ENCODE results near the gene GPRC5B. TPM values are rescaled to one million over a fixed set of nuclear protein-coding genes. Genes with fewer than 3 reads are reported as not detected.

The GPRC5B gene
- total RNA-seq, 2 experiments from 2014 or later: not detected

DNA sequence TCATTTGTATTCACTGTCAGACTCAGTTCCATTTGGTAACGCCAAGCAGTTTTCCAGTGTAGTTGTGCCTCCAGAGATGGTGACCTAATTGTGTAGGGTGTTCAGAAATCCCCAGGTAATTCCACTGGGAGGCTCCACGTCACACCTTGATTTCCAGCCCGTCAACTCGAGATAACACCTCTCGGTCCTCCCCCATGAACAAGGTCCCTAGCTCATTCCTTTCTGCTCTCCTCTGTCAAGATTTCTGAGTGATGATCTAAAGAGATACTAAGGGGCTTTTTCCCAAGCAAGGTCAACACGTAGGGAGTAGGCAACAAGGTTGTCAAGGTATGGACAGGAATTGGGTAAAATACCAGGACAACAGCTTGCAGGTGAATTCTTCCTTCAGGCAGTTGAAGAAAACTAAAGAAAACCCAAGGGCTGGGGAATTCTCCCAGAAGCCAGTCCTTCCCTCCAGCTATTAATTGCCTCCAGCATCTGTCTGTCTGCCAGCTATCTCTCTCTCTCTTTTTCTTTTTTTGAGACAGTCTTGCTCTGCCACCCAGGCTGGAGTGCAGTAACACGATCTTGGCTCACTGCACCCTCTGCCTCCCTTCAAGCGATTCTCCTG, 31.4 kb downstream of the GPRC5B start:
- DNase-seq (no peak), ATAC-seq (no peak)
- ChIA-PET CTCF (no interaction called here), POLR2A (no interaction called here)
- intact Hi-C loops (cut with micrococcal nuclease): no loop called here
- TF ChIP-seq, protein P1, sequence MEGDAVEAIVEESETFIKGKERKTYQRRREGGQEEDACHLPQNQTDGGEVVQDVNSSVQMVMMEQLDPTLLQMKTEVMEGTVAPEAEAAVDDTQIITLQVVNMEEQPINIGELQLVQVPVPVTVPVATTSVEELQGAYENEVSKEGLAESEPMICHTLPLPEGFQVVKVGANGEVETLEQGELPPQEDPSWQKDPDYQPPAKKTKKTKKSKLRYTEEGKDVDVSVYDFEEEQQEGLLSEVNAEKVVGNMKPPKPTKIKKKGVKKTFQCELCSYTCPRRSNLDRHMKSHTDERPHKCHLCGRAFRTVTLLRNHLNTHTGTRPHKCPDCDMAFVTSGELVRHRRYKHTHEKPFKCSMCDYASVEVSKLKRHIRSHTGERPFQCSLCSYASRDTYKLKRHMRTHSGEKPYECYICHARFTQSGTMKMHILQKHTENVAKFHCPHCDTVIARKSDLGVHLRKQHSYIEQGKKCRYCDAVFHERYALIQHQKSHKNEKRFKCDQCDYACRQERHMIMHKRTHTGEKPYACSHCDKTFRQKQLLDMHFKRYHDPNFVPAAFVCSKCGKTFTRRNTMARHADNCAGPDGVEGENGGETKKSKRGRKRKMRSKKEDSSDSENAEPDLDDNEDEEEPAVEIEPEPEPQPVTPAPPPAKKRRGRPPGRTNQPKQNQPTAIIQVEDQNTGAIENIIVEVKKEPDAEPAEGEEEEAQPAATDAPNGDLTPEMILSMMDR (IDR thresholded peaks at IDR 0.05): no peak
- Mint-ChIP-seq H3K36me3 (ENCODE audit: low read depth) (no peaks in the 10 kb centered on the region), H3K27ac (no peak overlapping the region), H3K27me3 (peaks cover 6% of the 10 kb centered on the region), H3K9me3 (no peaks in the 10 kb centered on the region), H3K4me1 (ENCODE audit: low read depth) (no peaks in the 10 kb centered on the region), H3K4me3 (no peak overlapping the region)

DNA sequence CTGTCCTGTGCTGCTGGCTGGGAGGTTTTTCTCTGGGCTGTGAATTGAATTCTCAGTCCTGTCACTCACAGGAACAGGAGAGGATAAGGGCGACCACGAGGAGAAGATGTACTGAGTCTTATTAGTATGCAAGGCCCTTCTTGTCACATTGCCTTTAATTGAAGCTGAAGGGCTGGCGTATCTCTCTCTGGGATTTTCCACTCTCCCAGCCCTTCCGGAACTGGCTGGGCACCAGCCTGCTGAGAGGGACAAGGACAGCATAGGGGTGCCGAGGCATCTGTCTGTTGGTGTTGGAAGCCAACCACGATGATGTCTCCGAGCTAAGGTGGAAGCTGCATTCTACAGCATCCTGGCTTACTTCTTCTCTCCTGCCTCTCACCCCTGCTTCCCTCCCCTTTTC, 33.2 kb downstream of the GPRC5B start:
- H3K4me1 Mint-ChIP-seq (ENCODE audit: low read depth): no peaks in the 10 kb centered on the region
- CTCF ChIA-PET: no interaction called here
- no peaks in the 10 kb centered on the region for H3K36me3 Mint-ChIP-seq (ENCODE audit: low read depth)
- intact Hi-C loops (cut with micrococcal nuclease): no loop called here
- TF ChIP-seq, protein P1 (IDR thresholded peaks at IDR 0.05): no peak
- H3K27ac Mint-ChIP-seq: no peak overlapping the region
- H3K9me3 Mint-ChIP-seq: no peaks in the 10 kb centered on the region
- H3K4me3 Mint-ChIP-seq: no peak overlapping the region
- no peak for ATAC-seq
- peaks cover 7% of the 10 kb centered on the region for H3K27me3 Mint-ChIP-seq
- POLR2A ChIA-PET: no interaction called here
- DNase-seq: no peak

DNA sequence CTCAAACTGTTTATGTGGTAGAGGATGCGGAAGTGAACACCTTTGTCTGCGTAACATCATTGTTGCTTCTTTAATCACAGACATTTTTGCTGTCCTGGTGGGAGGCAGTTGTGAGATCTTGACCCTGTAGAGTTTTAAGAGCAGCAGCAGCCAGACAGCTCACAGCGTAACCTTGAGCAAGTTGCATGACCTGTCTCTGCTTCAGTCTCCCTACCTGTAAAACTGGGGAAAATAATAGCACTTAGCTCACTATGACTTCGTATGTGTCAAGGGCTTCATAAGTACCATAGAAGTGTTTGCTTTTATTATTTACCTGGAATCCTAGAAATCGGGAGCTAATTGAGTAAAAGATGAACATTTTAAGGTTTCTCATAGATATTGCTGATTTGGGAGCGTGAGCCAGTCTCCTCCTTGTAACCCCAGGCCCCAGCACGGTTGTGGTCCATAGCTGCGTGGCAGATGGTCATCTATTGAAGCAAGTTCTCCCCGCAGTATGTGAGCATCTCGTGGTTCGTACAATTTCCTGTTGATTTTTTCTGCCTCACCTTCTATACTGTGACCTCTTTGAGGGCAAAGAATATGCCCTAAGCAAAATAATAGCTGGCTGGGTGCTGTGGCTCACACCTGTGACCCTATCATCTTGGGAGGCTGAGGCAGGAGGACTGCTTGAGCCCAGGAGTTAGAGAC, 34.4 kb downstream of the GPRC5B start:
- CTCF ChIA-PET: interaction anchor here (1.1 kb wide), 1 partner anchor 58 kb away, joined by 3 read pairs; no protein-coding TSS in a partner anchor
- intact Hi-C loops (cut with micrococcal nuclease): no loop called here

DNA sequence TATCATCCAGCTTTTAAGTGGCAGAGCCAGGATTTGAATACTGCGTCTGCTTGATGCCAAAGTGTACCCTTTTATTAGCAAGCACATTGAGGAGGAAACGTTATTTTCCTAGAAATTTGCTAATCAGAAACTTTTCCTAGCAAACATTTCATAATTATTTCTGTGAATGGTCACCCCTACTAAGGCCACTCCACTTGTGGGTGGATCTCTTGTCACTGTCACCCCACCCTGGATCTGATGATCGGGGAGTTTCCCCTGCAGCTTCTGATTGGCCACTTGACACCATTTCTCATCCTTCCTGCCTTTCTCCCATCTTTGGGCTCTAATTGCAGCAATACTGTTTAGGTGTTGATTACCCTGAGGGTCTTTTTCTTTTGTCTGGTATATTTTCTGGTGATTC, 35.9 kb downstream of the GPRC5B start:
- ATAC-seq: no peak

More for the DNA sequence above, 34.4 kb downstream of the GPRC5B start:
- H3K27ac Mint-ChIP-seq: no peak overlapping the region
- H3K9me3 Mint-ChIP-seq: no peaks in the 10 kb centered on the region
- no peaks in the 10 kb centered on the region for H3K36me3 Mint-ChIP-seq (ENCODE audit: low read depth)
- POLR2A ChIA-PET: no interaction called here
- H3K4me1 Mint-ChIP-seq (ENCODE audit: low read depth): no peaks in the 10 kb centered on the region
- ATAC-seq: no peak
- peaks cover 7% of the 10 kb centered on the region for H3K27me3 Mint-ChIP-seq
- no peak overlapping the region for H3K4me3 Mint-ChIP-seq
- no peak for DNase-seq
- TF ChIP-seq, protein P1 (IDR thresholded peaks at IDR 0.05): no peak

DNA sequence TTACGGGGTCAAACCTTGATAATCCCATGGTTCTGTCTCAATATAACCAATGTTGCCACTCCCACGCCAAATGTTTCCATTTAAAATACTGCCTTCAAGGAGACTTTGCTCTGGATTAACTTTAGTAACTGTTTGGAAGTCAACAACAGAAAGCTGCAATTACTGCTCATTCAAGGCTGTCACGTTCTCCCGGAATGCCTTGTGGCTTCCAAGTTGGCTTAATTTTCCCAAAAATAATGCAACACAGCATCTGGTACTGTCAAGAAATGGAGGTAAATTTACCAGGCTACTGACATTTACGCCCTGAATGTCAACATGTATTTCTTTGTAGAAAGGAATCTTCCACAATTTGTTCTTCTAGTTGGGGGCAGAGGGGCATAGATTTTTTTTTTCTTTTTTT, 38.2 kb downstream of the GPRC5B start:
- ChIA-PET POLR2A (no interaction called here), CTCF (no interaction called here)
- DNase-seq (no peak), ATAC-seq (no peak)
- no peaks in the 10 kb centered on the region for H3K4me1 Mint-ChIP-seq (ENCODE audit: low read depth)
- TF ChIP-seq, protein P1 (IDR thresholded peaks at IDR 0.05): no peak
- peaks cover 7% of the 10 kb centered on the region for H3K27me3 Mint-ChIP-seq
- no peaks in the 10 kb centered on the region for H3K36me3 Mint-ChIP-seq (ENCODE audit: low read depth)
- no peaks in the 10 kb centered on the region for H3K9me3 Mint-ChIP-seq
- no peak overlapping the region for H3K27ac Mint-ChIP-seq
- H3K4me3 Mint-ChIP-seq: no peak overlapping the region
- intact Hi-C loops (cut with micrococcal nuclease): no loop called here

More for the DNA sequence above, 35.9 kb downstream of the GPRC5B start:
- TF ChIP-seq, protein P1 (IDR thresholded peaks at IDR 0.05): no peak
- H3K36me3 Mint-ChIP-seq (ENCODE audit: low read depth): no peaks in the 10 kb centered on the region
- ChIA-PET CTCF (no interaction called here), POLR2A (no interaction called here)
- no peak overlapping the region for H3K4me3 Mint-ChIP-seq
- no peaks in the 10 kb centered on the region for H3K9me3 Mint-ChIP-seq
- intact Hi-C loops (cut with micrococcal nuclease): no loop called here
- no peaks in the 10 kb centered on the region for H3K4me1 Mint-ChIP-seq (ENCODE audit: low read depth)
- no peak overlapping the region for H3K27ac Mint-ChIP-seq
- peaks cover 7% of the 10 kb centered on the region for H3K27me3 Mint-ChIP-seq
- no peak for DNase-seq
